AG10803 (cell line): ENCODE measurements around the gene CCDC88A.
"Not testable (repeated sequence)": the region's sequence is repeated elsewhere in the genome, so short reads cannot be mapped to it uniquely, and the experiment has no call there.

ENCODE experiments used
- DNase-seq: peaks from one replicate; pipeline ENCODE4 v3.0.0; 2010; ENCODE audit warnings: low read depth
- H3K4me3 ChIP-seq: 2 replicates; pipeline ENCODE4 v1.5.1; 2011; ENCODE audit warnings: mild to moderate bottlenecking, low read length, control low read depth
- CTCF ChIP-seq: conservative IDR thresholded peaks from 2 replicates; pipeline ENCODE4 v1.5.1; 2011; ENCODE audit warnings: mild to moderate bottlenecking, low read length, control low read depth, inconsistent platforms

CCDC88A gene

GRCh38 chr2:55357164-55357563, 62.5 kb downstream of the CCDC88A start:
- DNase-seq = no peak
- no peak overlapping the region for H3K4me3 ChIP-seq
- TF ChIP-seq CTCF = no peak

- not testable (repeated sequence) for DNase-seq, H3K4me3 ChIP-seq
Measured at GRCh38 chr2:55356136-55356535, 63.5 kb downstream of the CCDC88A start.

- no peak for DNase-seq
Measured at GRCh38 chr2:55355451-55355850, 64.2 kb downstream of the CCDC88A start.

GRCh38 chr2:55351672-55352071, 68.0 kb downstream of the CCDC88A start:
- DNase-seq = no peak
- no peak overlapping the region for H3K4me3 ChIP-seq
- TF ChIP-seq CTCF = no peak

More at GRCh38 chr2:55355451-55355850, 64.2 kb downstream of the CCDC88A start:
- H3K4me3 ChIP-seq = no peak overlapping the region
- TF ChIP-seq CTCF = no peak

- H3K4me3 ChIP-seq = no peak overlapping the region
- TF ChIP-seq CTCF = no peak
- DNase-seq = no peak
Measured at GRCh38 chr2:55345064-55345463, 74.6 kb downstream of the CCDC88A start.

GRCh38 chr2:55338268-55338667, 81.4 kb downstream of the CCDC88A start:
- H3K4me3 ChIP-seq = no peak overlapping the region
- no peak for TF ChIP-seq CTCF
- DNase-seq = peak; percentile 71

GRCh38 chr2:55334728-55335127, 84.9 kb downstream of the CCDC88A start:
- TF ChIP-seq CTCF = no peak
- no peak overlapping the region for H3K4me3 ChIP-seq
- DNase-seq = no peak
